ENCODE data around the gene MAK.
"Not testable (repeated sequence)": the region's sequence is repeated elsewhere in the genome, so short reads cannot be mapped to it uniquely, and the experiment has no call there.

The MAK gene

GRCh38 chr6:10884245-10884972, 46.1 kb upstream of the MAK start:
- Histone ChIP-seq H3K27me3 (ENCODE audit: control insufficient read depth in 1 of 2, insufficient read depth in 1 of 2, low read length in 2 of 2) (peaks cover 54 to 75% of the 10 kb centered on the region in 2 experiments), H3K9me3 (ENCODE audit: control insufficient read depth, low read length) (no peaks in the 10 kb centered on the region), H3K36me3 (ENCODE audit: control insufficient read depth in 1 of 2, insufficient read depth in 2 of 2, low read depth in 1 of 2, low read length in 2 of 2) (no peaks in the 10 kb centered on the region), H3K18ac (ENCODE audit: low read depth in 1 of 2, low read length in 2 of 2) (no peak overlapping the region), H3K23ac (ENCODE audit: low read length in 2 of 2) (no peak overlapping the region), H2AFZ (ENCODE audit: low read depth, low read length) (no peak overlapping the region), H3K4ac (ENCODE audit: low read depth in 1 of 2, low read length in 2 of 2) (no peak overlapping the region), H2BK12ac (ENCODE audit: low read length in 2 of 2) (no peak overlapping the region), H3K14ac (ENCODE audit: low read length in 2 of 2) (no peak overlapping the region), H3K9ac (ENCODE audit: low read length) (no peak overlapping the region), H2BK15ac (ENCODE audit: low read depth, poor library complexity, severe bottlenecking) (no peak overlapping the region), H2BK120ac (ENCODE audit: low read depth, low read length) (no peak overlapping the region), H4K8ac (ENCODE audit: low read length) (no peak overlapping the region), H3K79me1 (replicated peaks; ENCODE audit: low read length, poor library complexity, severe bottlenecking) (no peaks in the 10 kb centered on the region), H2BK5ac (ENCODE audit: low read depth, low read length, poor library complexity, severe bottlenecking) (no peak overlapping the region), H2AK5ac (ENCODE audit: low read length, severe bottlenecking) (no peak overlapping the region), H4K91ac (ENCODE audit: low read length) (no peak overlapping the region), H3K4me1 (ENCODE audit: control insufficient read depth, insufficient read depth, low read depth, low read length) (peaks cover 22% of the 10 kb centered on the region), H3K27ac (ENCODE audit: low read length, poor library complexity, severe bottlenecking) (no peak overlapping the region), H3K4me2 (ENCODE audit: low read length, poor library complexity, severe bottlenecking) (no peak overlapping the region), H3K4me3 (ENCODE audit: insufficient read depth in 1 of 2, low read depth in 1 of 2, low read length in 2 of 2) (peak overlapping the region in 1 of 2 experiments; percentile 33)
- 26% methylated on average over 24 of the region's 24 CpGs for WGBS
- no peak for DNase-seq

- peaks cover 22% of the 10 kb centered on the region for H3K4me1 ChIP-seq (ENCODE audit: control insufficient read depth, insufficient read depth, low read depth, low read length)
- no peak overlapping the region for H2BK120ac ChIP-seq (ENCODE audit: low read depth, low read length)
- H3K27me3 ChIP-seq (ENCODE audit: control insufficient read depth in 1 of 2, insufficient read depth in 1 of 2, low read length in 2 of 2) = peaks cover 58 to 75% of the 10 kb centered on the region in 2 experiments
- H2BK15ac ChIP-seq (ENCODE audit: low read depth, poor library complexity, severe bottlenecking) = no peak overlapping the region
- H3K4me3 ChIP-seq (ENCODE audit: insufficient read depth in 1 of 2, low read depth in 1 of 2, low read length in 2 of 2) = peak overlapping the region in 1 of 2 experiments; percentile 33
- no peaks in the 10 kb centered on the region for H3K79me1 ChIP-seq (replicated peaks; ENCODE audit: low read length, poor library complexity, severe bottlenecking)
- H3K36me3 ChIP-seq (ENCODE audit: control insufficient read depth in 1 of 2, insufficient read depth in 2 of 2, low read depth in 1 of 2, low read length in 2 of 2) = no peaks in the 10 kb centered on the region
- no peak overlapping the region for H3K4ac ChIP-seq (ENCODE audit: low read depth in 1 of 2, low read length in 2 of 2)
- no peak overlapping the region for H2BK12ac ChIP-seq (ENCODE audit: low read length in 2 of 2)
- H2AFZ ChIP-seq (ENCODE audit: low read depth, low read length) = no peak overlapping the region
- no peaks in the 10 kb centered on the region for H3K9me3 ChIP-seq (ENCODE audit: control insufficient read depth, low read length)
- no peak overlapping the region for H3K18ac ChIP-seq (ENCODE audit: low read depth in 1 of 2, low read length in 2 of 2)
- H3K27ac ChIP-seq (ENCODE audit: low read length, poor library complexity, severe bottlenecking) = no peak overlapping the region
- no peak overlapping the region for H4K91ac ChIP-seq (ENCODE audit: low read length)
- peak overlapping the region in 1 of 2 experiments; percentile 1 for H3K14ac ChIP-seq (ENCODE audit: low read length in 2 of 2)
- no peak overlapping the region for H2AK5ac ChIP-seq (ENCODE audit: low read length, severe bottlenecking)
- no peak overlapping the region for H4K8ac ChIP-seq (ENCODE audit: low read length)
- no peak overlapping the region for H3K9ac ChIP-seq (ENCODE audit: low read length)
- H2BK5ac ChIP-seq (ENCODE audit: low read depth, low read length, poor library complexity, severe bottlenecking) = no peak overlapping the region
- DNase-seq = peak; percentile 1
- peak overlapping the region in 1 of 2 experiments; percentile 72 for H3K23ac ChIP-seq (ENCODE audit: low read length in 2 of 2)
- H3K4me2 ChIP-seq (ENCODE audit: low read length, poor library complexity, severe bottlenecking) = peak overlapping the region; percentile 61
- WGBS = 7% methylated on average over 42 of the region's 51 CpGs
Measured at GRCh38 chr6:10883312-10884244, 45.2 kb upstream of the MAK start.

- Histone ChIP-seq H2BK120ac (ENCODE audit: low read depth, low read length) (no peak overlapping the region), H3K23ac (ENCODE audit: low read length in 2 of 2) (no peak overlapping the region), H3K4me3 (ENCODE audit: insufficient read depth in 1 of 2, low read depth in 1 of 2, low read length in 2 of 2) (peak overlapping the region in 1 of 2 experiments; percentile 44), H2AK5ac (ENCODE audit: low read length, severe bottlenecking) (no peak overlapping the region), H3K79me1 (replicated peaks; ENCODE audit: low read length, poor library complexity, severe bottlenecking) (no peaks in the 10 kb centered on the region), H3K27ac (ENCODE audit: low read length, poor library complexity, severe bottlenecking) (no peak overlapping the region), H3K14ac (ENCODE audit: low read length in 2 of 2) (no peak overlapping the region), H4K8ac (ENCODE audit: low read length) (no peak overlapping the region), H3K9me3 (ENCODE audit: control insufficient read depth, low read length) (no peaks in the 10 kb centered on the region), H3K36me3 (ENCODE audit: control insufficient read depth in 1 of 2, insufficient read depth in 2 of 2, low read depth in 1 of 2, low read length in 2 of 2) (no peaks in the 10 kb centered on the region), H2BK5ac (ENCODE audit: low read depth, low read length, poor library complexity, severe bottlenecking) (no peak overlapping the region), H3K4ac (ENCODE audit: low read depth in 1 of 2, low read length in 2 of 2) (no peak overlapping the region), H2AFZ (ENCODE audit: low read depth, low read length) (no peak overlapping the region), H3K9ac (ENCODE audit: low read length) (no peak overlapping the region), H2BK12ac (ENCODE audit: low read length in 2 of 2) (no peak overlapping the region), H3K4me1 (ENCODE audit: control insufficient read depth, insufficient read depth, low read depth, low read length) (peaks cover 22% of the 10 kb centered on the region), H4K91ac (ENCODE audit: low read length) (no peak overlapping the region), H3K27me3 (ENCODE audit: control insufficient read depth in 1 of 2, insufficient read depth in 1 of 2, low read length in 2 of 2) (peaks cover 62 to 71% of the 10 kb centered on the region in 2 experiments), H3K18ac (ENCODE audit: low read depth in 1 of 2, low read length in 2 of 2) (no peak overlapping the region), H2BK15ac (ENCODE audit: low read depth, poor library complexity, severe bottlenecking) (no peak overlapping the region), H3K4me2 (ENCODE audit: low read length, poor library complexity, severe bottlenecking) (peak overlapping the region; percentile 7)
- 2% methylated on average over 25 of the region's 28 CpGs for WGBS
- DNase-seq = peak; percentile 8
Measured at GRCh38 chr6:10882657-10883171, 44.4 kb upstream of the MAK start.

GRCh38 chr6:10882253-10882630, 43.9 kb upstream of the MAK start:
- H3K9me3 ChIP-seq (ENCODE audit: control insufficient read depth, low read length); H3K23ac ChIP-seq (ENCODE audit: low read length in 2 of 2); H2AK5ac ChIP-seq (ENCODE audit: low read length, severe bottlenecking); H4K91ac ChIP-seq (ENCODE audit: low read length); H3K36me3 ChIP-seq (ENCODE audit: control insufficient read depth in 1 of 2, insufficient read depth in 2 of 2, low read depth in 1 of 2, low read length in 2 of 2); H2BK15ac ChIP-seq (ENCODE audit: low read depth, poor library complexity, severe bottlenecking); H3K4ac ChIP-seq (ENCODE audit: low read depth in 1 of 2, low read length in 2 of 2); H3K4me2 ChIP-seq (ENCODE audit: low read length, poor library complexity, severe bottlenecking); H2AFZ ChIP-seq (ENCODE audit: low read depth, low read length); H3K14ac ChIP-seq (ENCODE audit: low read length in 2 of 2); H2BK5ac ChIP-seq (ENCODE audit: low read depth, low read length, poor library complexity, severe bottlenecking); DNase-seq; H2BK12ac ChIP-seq (ENCODE audit: low read length in 2 of 2); H3K79me1 ChIP-seq (replicated peaks; ENCODE audit: low read length, poor library complexity, severe bottlenecking); H3K27ac ChIP-seq (ENCODE audit: low read length, poor library complexity, severe bottlenecking); H3K9ac ChIP-seq (ENCODE audit: low read length); H3K18ac ChIP-seq (ENCODE audit: low read depth in 1 of 2, low read length in 2 of 2); H2BK120ac ChIP-seq (ENCODE audit: low read depth, low read length); H4K8ac ChIP-seq (ENCODE audit: low read length): not testable (repeated sequence)
- Histone ChIP-seq H3K27me3 (ENCODE audit: control insufficient read depth in 1 of 2, insufficient read depth in 1 of 2, low read length in 2 of 2) (peaks cover 62 to 66% of the 10 kb centered on the region in 2 experiments), H3K4me1 (ENCODE audit: control insufficient read depth, insufficient read depth, low read depth, low read length) (peaks cover 22% of the 10 kb centered on the region), H3K4me3 (ENCODE audit: insufficient read depth in 1 of 2, low read depth in 1 of 2, low read length in 2 of 2) (peak overlapping the region in 1 of 2 experiments; percentile 44)
- WGBS = 16% methylated on average over 14 of the region's 14 CpGs

Data from mesenchymal stem cell (in vitro differentiated cells and primary cell).